ENCODE measurements around the gene CHD6.

DNA sequence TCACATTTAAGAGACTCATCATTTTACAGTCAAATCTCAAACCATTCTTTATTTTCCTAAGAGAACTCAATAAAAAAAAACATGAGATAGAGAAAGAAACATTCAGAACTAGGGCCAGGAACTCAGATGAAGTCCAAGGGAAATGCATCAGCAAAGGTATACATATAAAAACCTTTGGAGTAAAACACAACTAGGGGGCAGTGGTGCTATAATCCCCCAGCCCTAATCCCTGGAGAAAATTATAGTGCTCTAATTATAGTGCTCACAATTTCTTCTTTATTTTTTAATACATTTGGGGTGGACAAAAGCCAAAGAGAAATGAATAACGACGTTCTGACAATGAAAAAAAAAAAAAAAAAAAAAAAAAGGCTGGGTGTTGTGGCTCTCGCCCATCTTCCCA lies 151.0 kb downstream of the CHD6 start:
- no peak for TF ChIP-seq CTCF (IDR thresholded peaks at IDR 0.05)
- TF ChIP-seq POLR2A (IDR thresholded peaks at IDR 0.05): no peak

All from uterus (tissue), 2 donors.